Lower lobe of right lung (tissue), 2 donors: ENCODE results near the gene CUEDC1. TPM values are rescaled to one million over a fixed set of nuclear protein-coding genes. Genes with fewer than 3 reads are reported as not detected.
A peak's percentile ranks its signal among the peaks of the same experiment; 100 is the strongest.

Source experiments
- ATAC-seq, 2 donors: fragments of 200-7000 bp; cut with Tn5 transposase; one replicate each; pipeline ENCODE4 v1.9.1; 2020 to 2022; ENCODE audit warnings: mild to moderate bottlenecking in 2 of 2, moderate library complexity in 2 of 2
- DNase-seq: peaks from one replicate; pipeline ENCODE4 v3.0.0-alpha.2; 2020
- H3K27ac ChIP-seq: fragments of 200-600 bp; one replicate; pipeline ENCODE4 v1.8.0; 2022
- H3K27me3 ChIP-seq: fragments of 200-600 bp; one replicate; pipeline ENCODE4 v1.8.0; 2022; ENCODE audit warnings: low read depth
- H3K36me3 ChIP-seq: fragments of 200-600 bp; one replicate; pipeline ENCODE4 v1.8.0; 2022; ENCODE audit warnings: mild to moderate bottlenecking
- H3K4me1 ChIP-seq: fragments of 200-600 bp; one replicate; pipeline ENCODE4 v1.8.0; 2022
- H3K4me3 ChIP-seq: fragments of 200-600 bp; one replicate; pipeline ENCODE4 v1.8.0; 2022; ENCODE audit warnings: mild to moderate bottlenecking
- H3K9me3 ChIP-seq: fragments of 200-600 bp; one replicate; pipeline ENCODE4 v1.8.0; 2022
- intact Hi-C: fragments of 100-400 bp; cut with DNase I; formaldehyde crosslinking; loops from one replicate; pipeline ENCODE4 v1.11.0; 2022
- total RNA-seq: library from RNA; stranded (reverse); fragmentation: NEBNext Ultra II Directional; extraction: Animal tissue kit (Norgen Biotek cat#: 25700); gene quantifications from one replicate; pipeline ENCODE4 v1.2.1, GENCODE V29; 2021
- TF ChIP-seq, protein P1 (sequence below): fragments of 200-600 bp; IDR thresholded peaks from one replicate; pipeline ENCODE4 v1.8.0; 2022; ENCODE audit warnings: antibody characterized with exemption, mild to moderate bottlenecking
- donor health status: DM: no; HTN: yes; CAD: no; lungs with severe emphysema.

Gene CUEDC1
- total RNA-seq, 1 donor from 2014 or later: 42.8 TPM

DNA sequence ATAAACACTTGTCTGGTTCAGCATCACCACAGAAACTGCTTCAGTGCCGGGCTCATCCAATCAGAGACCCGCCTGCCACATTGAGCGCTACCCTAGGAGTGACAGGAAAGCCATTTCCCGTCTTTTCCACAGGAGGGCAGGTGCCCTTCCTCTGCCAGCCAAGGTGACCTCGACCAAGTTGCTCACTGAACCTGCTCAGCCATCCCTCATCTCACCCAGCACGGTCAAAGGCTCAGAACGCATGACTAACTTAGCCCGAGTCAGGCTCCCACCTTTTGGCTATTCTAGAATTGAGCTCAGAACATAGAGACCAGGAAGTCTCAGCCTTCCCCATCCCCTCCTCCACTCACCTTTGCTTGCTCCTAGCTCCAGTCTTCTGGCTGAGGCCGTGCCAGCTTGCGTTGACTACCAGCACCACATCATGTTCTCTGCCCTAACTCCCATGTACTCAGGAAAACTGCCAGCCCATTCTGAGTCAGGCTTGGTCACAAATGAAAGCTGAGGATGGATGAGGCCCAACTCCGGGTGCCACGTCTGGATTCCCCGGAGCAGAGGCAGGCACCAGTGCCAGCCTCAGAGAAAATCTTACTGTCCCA lies 121.0 kb downstream of the CUEDC1 start:
- no peak overlapping the region for H3K27ac ChIP-seq
- no peak for ATAC-seq
- peaks cover 23% of the 10 kb centered on the region for H3K36me3 ChIP-seq
- H3K4me1 ChIP-seq: peaks cover 20% of the 10 kb centered on the region
- H3K27me3 ChIP-seq: no peaks in the 10 kb centered on the region
- DNase-seq: no peak
- TF ChIP-seq, protein P1, sequence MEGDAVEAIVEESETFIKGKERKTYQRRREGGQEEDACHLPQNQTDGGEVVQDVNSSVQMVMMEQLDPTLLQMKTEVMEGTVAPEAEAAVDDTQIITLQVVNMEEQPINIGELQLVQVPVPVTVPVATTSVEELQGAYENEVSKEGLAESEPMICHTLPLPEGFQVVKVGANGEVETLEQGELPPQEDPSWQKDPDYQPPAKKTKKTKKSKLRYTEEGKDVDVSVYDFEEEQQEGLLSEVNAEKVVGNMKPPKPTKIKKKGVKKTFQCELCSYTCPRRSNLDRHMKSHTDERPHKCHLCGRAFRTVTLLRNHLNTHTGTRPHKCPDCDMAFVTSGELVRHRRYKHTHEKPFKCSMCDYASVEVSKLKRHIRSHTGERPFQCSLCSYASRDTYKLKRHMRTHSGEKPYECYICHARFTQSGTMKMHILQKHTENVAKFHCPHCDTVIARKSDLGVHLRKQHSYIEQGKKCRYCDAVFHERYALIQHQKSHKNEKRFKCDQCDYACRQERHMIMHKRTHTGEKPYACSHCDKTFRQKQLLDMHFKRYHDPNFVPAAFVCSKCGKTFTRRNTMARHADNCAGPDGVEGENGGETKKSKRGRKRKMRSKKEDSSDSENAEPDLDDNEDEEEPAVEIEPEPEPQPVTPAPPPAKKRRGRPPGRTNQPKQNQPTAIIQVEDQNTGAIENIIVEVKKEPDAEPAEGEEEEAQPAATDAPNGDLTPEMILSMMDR: no peak
- no peaks in the 10 kb centered on the region for H3K9me3 ChIP-seq
- H3K4me3 ChIP-seq: no peak overlapping the region
- intact Hi-C loops: loop anchor here (10.0 kb wide), 1 partner anchor 699 kb away; no protein-coding TSS in a partner anchor

DNA sequence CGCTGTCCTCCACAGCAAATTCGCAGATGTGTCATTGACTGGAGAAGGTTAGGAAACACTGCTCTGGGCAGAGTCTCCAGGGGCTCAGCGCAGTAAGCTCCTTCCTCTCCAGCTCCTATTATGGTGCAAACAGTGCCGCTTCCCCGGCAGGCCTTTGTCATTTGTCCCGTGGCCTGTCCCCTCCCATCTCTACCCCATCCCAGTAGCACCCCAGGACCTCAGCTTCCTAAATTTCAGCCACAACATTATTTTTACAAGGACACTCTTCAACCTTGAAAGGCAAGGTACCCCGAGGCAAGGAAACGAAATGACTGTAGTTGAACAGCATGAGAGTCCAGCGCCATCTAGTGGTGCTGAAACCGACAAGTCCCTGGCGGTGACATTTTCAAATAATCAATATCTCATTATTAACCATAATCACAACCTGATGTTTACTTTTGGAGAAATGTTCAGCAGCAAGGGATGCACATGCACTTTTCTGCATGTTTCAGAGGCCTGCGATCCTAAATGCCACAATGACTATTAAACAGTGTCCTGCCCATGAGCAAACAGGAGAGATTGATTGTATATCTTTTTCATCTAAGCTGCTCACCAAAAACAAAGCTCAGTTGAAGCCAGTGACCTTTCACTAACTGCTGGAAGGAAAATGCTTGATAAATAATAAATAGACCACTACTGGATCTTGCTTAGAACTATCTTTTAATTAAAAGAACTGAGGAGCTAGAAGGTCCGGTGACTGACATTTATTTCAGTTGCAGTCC lies 121.9 kb downstream of the CUEDC1 start:
- Histone ChIP-seq H3K27me3 (no peaks in the 10 kb centered on the region), H3K4me3 (peak overlapping the region; percentile 48), H3K4me1 (peaks cover 17% of the 10 kb centered on the region), H3K27ac (peak overlapping the region; percentile 43), H3K36me3 (peaks cover 14% of the 10 kb centered on the region), H3K9me3 (no peaks in the 10 kb centered on the region)
- intact Hi-C loops: loop anchor here (10.0 kb wide), 1 partner anchor 699 kb away; no protein-coding TSS in a partner anchor
- DNase-seq (peak; percentile 62), ATAC-seq (peak; percentile 85)
- TF ChIP-seq, protein P1: peak; percentile 87

DNA sequence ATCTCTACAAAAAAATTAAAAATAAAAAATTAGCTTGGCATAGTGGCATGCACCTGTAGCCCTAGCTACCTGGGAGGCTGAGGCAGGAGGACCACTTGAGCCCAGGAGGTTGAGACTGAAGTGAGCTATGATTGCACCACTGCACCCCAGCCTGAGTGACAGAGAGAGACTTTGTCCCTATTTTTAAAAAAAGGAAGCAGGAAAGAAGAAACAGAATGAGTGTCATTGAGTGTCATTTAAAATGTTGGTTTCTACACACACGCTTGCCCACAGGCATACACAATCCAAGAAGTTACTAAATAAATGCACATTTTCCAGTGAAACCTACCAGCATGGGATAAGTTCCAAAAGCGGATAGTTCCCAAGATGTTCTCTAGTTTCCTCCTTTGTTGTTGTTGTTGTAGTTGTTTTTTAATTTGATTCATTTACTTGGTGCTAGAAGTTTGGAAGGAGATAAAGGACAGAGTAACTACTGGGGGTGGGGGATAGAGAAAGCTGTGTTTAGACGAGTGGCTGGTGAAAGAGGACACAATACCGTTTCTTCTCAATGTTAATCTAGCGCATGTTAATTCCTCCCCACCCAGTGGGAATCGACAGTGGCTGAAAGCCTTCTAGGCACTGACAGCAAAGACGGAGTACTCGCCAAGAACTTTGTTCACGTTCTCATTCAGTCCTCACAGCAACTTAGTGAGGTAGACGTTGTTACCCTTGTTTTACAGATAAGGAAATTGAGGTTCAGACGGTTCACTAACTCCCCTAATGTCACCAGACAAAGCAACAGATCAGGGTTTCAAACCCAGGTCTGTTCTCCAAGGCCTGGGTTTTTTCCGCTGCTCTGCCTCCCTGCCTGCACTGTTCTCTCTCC lies 122.7 kb downstream of the CUEDC1 start:
- peak overlapping the region; percentile 48 for H3K4me3 ChIP-seq
- intact Hi-C loops: loop anchor here (10.0 kb wide), 1 partner anchor 698 kb away; no protein-coding TSS in a partner anchor
- ATAC-seq: peak; percentile 55 to 57
- H3K36me3 ChIP-seq: peaks cover 8% of the 10 kb centered on the region
- no peak for DNase-seq
- TF ChIP-seq, protein P1: no peak
- no peaks in the 10 kb centered on the region for H3K9me3 ChIP-seq
- peak overlapping the region; percentile 43 for H3K27ac ChIP-seq
- peaks cover 15% of the 10 kb centered on the region for H3K4me1 ChIP-seq
- H3K27me3 ChIP-seq: no peaks in the 10 kb centered on the region

DNA sequence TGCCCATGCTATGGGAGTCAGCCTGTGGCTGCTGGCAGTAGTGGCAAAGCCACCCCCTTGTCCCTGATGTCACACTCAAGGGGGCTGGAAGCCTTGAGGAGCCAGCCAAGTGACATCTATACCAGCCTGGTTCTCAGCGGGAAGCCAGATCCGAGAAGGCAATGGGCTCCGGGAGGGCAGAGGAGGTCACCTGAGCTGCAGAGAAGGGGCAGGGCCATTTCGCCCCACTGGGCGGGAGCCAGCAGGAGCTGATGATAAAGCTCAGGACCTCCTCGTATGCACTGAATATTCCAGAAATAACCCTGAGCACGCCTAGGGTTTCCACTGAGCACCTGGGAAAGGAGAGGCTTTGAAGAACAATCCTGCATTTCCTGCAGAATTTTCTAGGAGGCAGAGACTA lies 124.3 kb downstream of the CUEDC1 start:
- Histone ChIP-seq H3K27me3 (no peaks in the 10 kb centered on the region), H3K4me1 (peaks cover 15% of the 10 kb centered on the region), H3K36me3 (no peaks in the 10 kb centered on the region), H3K27ac (no peak overlapping the region), H3K9me3 (no peaks in the 10 kb centered on the region), H3K4me3 (no peak overlapping the region)
- no peak for ATAC-seq
- TF ChIP-seq, protein P1: no peak
- no peak for DNase-seq
- intact Hi-C loops: loop anchor here (10.0 kb wide), 1 partner anchor 696 kb away; no protein-coding TSS in a partner anchor
